GM18508 (cell line): Measurements from ENCODE around the gene CDH13.

Experiments
- ATAC-seq: cut with Tn5 transposase; IDR thresholded peaks from one replicate; pipeline ENCODE4 v1.9.1; 2021; ENCODE audit warnings: moderate number of reproducible peaks; ENCODE audit not compliant: insufficient read depth, unreplicated experiment

CDH13 gene

DNA sequence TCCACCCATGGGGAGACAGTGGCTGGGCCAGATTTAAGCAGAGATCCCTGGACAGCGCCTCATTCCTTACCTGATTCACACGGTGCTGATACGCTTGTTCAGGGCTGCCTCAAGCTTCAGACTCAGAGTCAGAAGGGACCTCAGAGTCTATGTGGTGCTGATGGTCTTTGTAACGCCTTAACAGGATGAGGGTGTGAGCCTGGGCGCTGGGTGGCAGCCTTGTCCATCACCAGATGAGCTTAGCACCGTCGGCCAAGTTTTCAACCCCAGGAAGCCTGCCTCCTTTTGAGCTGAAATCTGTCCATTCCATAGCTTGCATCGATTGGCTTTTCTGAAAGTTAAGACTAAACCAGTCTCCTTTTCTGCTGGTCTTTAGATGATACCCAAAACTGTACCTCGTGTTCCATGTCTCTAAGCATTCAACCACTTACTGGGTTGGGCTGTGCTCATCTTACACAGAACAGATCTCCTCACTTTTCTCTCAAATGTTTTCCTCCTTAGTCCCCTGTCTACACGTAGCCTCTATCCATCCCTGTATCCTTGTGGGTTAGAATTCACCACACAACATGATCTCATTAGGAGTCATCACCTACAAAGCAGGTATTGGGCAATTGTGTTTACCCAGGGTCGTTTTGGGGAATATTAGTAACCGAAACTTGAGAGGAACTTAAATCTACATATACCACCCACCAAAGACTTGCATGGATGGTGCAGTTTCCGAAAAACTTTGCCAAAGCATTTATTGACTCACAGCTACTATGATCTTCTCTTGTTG lies 573.4 kb downstream of the CDH13 start:
- ATAC-seq: no peak

DNA sequence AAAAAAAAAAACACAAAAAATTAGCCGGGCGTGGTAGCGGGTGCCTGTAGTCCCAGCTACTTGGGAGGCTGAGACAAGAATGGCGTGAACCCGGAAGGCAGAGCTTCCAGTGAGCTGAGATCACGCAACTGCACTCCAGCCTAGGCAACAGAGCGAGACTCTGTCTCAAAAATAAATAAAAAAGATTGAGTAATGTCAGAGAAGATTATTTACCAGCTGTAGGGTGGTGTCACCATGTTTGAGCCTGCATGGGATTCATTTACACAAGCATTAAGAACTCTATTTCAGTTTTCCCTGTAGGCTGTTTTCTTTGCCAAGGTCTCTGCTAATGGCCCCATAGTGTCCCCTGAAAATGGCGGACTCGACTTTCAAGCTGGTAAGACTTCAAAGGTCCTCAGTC lies 575.0 kb downstream of the CDH13 start:
- ATAC-seq: no peak

DNA sequence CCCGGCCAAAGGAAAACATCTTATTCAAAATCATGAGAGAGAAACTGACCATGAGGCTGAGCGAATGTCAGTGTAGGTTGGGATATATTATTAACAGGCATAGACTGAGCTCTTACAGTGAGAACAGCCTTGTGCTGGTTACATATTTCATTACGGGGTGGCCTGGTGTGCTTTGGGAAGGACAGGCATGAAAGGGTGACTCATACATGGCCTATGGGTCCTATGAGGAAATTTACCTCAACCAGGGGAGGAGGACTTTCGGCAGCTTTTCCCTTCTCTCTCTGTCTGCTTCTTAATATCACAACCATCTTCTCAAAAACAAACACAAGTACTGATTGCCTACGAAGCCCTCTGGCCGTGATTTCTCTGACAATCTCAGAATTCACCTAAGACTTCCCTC lies 579.1 kb downstream of the CDH13 start:
- no peak for ATAC-seq

DNA sequence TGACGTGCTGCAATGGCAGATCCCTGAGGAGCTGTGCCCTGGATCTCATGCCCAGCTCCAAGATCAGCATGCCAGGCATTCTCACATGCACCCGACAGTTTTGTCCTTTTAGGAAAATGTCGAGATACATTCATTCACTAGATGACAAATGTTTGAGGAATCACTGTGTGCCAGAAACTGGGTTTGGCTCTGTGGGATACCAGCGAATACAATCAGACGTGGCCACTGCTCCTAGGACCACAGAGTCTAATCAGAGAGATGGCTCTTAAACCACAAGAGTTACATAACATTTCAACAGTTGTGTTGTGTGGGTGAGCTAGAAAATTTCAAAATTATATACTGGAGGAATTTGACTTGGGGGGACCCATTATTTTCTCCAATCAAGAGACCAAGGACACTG lies 579.7 kb downstream of the CDH13 start:
- no peak for ATAC-seq

GRCh38 chr16:83211711-83212110 lies 584.9 kb downstream of the CDH13 start:
- no peak for ATAC-seq

DNA sequence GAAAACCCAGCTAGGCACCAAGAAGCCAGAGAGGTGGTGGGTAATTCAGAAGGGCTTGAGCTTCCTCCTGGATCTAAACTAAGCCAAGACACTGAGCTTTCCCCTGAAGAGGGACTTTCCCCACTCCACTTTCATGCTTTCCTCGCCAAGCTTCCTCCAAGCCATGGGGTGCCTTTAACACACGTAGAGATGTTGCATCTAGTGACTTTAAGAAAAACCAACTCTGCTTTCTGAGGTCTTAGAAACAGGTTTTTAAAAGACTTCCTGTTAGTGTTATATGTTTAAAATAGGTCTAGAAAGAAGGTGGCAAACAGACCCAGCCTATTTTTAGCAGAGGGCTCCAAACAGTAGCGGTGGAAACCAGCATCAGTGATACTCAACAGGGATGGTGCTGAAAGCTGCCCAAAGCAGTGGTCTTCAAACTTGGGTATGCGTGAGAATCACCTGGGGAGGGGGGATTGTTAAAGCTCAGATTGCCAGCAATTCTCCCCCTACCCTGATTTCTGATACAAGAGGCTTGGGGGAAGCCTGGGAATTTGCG lies 585.6 kb downstream of the CDH13 start:
- no peak for ATAC-seq

DNA sequence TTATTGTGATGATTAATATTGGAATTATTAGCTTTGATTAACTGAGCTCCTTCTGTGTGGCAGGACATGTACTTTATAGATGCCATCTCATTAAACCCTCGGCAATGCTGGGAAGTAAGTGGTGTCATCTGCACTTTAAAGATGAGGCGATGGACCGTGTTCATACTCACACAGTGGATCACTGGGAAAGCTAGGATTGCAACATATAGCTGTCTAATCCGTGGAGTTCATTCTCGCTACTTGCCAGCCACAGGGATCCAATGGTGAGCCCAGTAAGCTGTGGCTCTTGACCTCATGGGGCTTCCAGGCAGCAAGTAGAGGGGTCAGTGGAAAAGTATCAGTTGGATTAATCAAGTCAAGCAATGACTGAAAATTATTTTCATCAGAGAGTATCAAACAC lies 587.9 kb downstream of the CDH13 start:
- ATAC-seq: no peak

DNA sequence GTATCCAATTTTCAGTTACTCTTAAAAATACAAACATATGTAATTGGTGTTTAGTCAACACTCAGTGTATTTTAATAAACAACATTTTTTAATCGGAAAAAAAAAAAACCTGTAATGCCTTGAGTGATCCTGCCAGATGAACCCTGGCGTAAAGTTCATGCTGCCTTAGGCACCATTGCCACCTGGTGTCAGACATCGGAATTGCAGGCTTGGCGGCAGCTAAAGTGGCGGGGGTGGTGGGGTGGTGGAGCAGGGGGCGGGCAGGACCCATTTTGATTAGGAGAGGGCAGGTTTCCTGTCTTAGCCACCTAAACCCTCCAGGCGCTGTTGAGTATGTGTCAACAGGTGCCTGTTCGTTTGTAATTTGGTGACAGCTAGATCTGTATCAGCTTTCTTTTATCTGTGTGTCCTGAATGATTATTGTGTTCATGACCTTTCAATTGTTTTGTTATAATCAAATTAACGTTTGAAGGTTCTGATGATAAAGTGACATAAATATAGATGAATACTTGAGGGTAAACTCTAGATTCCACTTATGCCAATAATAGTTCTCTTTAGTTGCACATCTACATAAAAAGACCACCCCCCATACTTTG lies 588.7 kb downstream of the CDH13 start:
- no peak for ATAC-seq

DNA sequence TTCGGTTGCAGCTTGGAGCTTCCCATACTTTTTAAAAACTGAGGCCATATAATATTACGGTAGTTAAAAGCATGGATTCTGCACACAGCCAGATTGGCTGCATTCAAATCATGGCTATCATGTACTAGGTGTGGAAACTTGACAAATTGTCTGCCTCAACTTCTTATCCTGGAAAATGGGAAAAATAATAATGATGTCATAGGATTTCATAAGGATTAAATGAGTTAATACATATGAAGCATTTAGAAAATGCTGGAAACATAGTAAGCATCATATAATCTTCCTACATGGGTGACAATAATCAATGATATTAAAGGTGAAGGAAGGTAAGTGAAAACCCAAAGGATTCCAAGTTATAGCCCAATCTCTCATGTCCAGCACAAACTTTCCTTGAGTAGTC lies 592.5 kb downstream of the CDH13 start:
- ATAC-seq: no peak

- no peak for ATAC-seq
Observed at GRCh38 chr16:83220066-83220465, 593.3 kb downstream of the CDH13 start.

- ATAC-seq: no peak
Observed at GRCh38 chr16:83224642-83225041, 597.9 kb downstream of the CDH13 start.

DNA sequence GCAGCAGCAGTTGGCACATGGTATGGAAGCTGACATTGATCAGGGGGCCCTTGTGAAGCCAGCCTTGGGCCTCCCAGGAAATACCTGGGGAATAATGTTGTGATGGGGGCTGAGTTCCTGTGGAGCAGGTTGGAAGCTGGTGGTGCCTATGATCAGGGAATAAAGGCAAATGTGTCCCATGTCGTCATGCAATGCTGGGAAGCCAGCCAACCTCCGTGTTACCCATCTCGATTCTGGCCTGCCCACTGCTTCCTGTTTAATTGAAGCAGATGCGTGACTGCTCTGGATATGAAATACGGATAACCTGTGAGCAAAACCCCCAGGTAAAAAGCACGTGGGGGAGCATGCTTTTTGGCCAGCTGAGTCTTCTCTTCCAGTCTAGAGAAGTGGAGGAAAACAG lies 600.6 kb downstream of the CDH13 start:
- no peak for ATAC-seq

- ATAC-seq: no peak
Observed at GRCh38 chr16:83231729-83232128, 605.0 kb downstream of the CDH13 start.

GRCh38 chr16:83233153-83233552 lies 606.4 kb downstream of the CDH13 start:
- no peak for ATAC-seq

DNA sequence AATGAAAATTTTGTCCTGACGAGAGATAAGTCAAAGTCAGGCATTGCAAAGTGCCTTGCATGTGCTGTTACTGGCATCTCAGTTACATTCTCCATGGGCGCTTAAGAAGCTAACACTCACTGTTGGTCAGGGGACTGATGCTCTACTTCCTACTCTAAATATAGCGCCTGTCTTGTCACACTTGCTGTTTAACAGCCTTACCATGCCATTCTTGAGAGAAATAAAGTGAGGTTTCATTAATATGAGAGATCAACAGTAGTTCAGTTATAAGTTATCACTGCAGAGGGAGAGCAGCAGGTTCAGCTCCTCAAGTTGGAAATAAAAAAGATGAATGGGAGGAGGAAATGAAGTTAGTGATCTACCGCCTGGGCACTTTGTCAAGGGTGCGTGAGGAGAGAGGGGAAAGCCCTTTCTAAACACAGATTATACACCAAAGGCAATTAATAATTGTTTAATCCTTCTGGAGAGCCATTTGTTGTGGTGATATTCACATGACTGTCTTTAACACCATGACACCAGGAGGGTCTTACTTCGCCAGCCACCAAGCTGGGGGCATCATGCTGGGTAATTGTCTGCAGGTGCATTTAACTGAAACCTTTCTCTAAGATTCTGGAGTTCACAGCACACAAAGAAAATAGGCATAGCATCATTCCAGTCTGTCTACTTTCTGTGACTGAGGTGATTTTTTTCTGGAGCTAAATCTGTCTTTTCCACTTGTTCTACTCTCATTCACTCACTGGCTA lies 612.4 kb downstream of the CDH13 start:
- ATAC-seq: no peak

- no peak for ATAC-seq
Observed at GRCh38 chr16:83244057-83244456, 617.3 kb downstream of the CDH13 start.

DNA sequence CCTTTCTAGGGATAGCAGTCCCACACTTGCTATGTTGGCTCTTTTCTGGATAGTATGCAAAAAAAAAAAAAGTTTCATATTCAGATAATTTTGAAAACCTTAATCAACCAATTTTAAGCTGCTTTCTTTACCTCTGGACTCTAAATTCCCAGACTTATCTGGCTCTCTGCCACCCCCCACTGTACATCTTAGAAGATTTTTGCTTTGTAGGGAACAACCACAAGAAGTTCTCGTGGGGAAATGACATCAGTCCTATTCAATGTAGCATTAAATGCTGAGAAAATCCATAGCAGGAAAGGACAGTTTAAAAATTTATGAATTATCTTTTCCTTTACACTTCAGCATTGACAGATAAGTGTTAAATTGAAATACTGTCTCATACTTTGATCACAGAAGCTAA lies 618.3 kb downstream of the CDH13 start:
- no peak for ATAC-seq

DNA sequence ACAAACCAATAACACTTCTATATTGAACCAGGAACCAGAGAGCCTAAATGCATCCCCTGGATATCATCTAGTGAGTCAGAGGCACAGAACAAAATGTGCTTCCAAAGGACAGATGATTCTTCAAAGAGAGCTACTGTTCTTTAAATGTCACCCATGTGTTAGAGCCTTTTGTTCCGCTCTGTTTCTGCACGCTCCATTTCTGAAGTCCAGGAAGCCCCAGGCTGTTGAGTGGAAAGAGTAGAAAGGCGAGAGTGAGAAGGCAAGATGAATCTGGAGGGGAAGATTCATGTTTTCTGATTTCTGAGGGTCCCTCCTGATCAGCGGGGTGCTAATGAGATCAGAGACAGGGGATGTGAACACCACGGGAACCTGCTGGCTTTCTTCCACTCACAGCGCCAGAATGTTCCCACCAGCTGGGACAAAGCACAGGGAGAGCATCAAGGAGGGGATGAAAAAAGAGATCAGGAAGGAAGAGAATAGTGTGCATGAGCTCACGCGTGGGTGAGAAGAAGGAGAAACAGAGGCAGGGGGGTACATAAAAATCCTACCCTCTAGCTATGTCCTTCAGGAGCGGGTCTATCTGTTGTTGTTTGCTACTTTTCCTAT lies 621.1 kb downstream of the CDH13 start:
- ATAC-seq: no peak

DNA sequence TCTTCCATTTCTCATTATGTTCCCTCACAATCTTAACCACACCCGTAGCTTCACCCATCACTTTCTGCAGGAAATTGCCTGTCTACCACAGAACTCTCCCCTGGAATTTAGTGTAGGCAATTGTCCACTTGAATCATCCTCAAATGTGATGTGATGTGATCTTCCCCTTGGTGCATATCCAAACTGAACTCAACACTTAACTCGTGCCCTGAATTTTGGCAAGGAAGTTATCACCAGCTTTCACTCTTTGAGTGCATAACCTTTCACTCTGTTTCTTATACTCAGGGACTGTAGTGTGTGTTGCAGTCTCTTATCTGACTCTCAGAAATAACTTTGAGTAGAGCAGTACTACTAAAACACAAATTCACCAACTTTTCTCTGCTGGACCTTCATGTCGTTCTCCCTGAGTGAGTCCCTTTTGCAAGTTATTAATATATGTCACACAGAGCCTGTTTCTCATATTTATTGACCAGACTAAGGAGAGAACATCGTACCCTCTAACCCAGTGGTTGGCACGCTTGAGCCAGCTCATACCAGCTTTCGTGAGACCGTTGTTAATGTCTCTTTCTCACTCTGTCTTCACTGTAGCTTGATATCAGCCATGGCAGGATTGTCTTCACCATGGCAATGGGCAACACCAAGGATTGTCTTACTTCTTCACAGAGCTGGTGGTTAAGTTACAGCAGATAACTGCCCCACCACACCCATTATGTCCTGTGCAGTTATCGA lies 622.1 kb downstream of the CDH13 start:
- no peak for ATAC-seq

- ATAC-seq: no peak
Observed at GRCh38 chr16:83253521-83253920, 626.8 kb downstream of the CDH13 start.
